SU-DHL-6 (cell line): ENCODE results near the gene BRSK2.

ENCODE experiments used
- H2AFZ ChIP-seq: fragments of 200-600 bp; sonication (generic); 2 replicates; pipeline ENCODE4 v1.6.1; 2014; ENCODE audit warnings: low read depth, mild to moderate bottlenecking, moderate library complexity, mixed read lengths, antibody characterized with exemption, low read length; ENCODE audit not compliant: severe bottlenecking
- H3F3A ChIP-seq: fragments of 200-600 bp; shearing (Covaris generic); 2 replicates; pipeline ENCODE4 v1.6.0; 2016; ENCODE audit warnings: antibody characterized with exemption, mild to moderate bottlenecking; ENCODE audit not compliant: insufficient read depth
- H3K27ac ChIP-seq: fragments of 200-600 bp; sonication (generic); 2 replicates; pipeline ENCODE4 v1.5.1; 2016; ENCODE audit warnings: low read depth, mild to moderate bottlenecking, low read length, moderate library complexity, mixed read lengths
- H3K27me3 ChIP-seq: fragments of 200-600 bp; sonication (generic), shearing (Covaris generic); 2 replicates; pipeline ENCODE4 v1.6.0; 2014; ENCODE audit warnings: mild to moderate bottlenecking, low read length
- H3K36me3 ChIP-seq: fragments of 200-600 bp; sonication (generic); 2 replicates; pipeline ENCODE4 v1.6.1; 2014; ENCODE audit warnings: mild to moderate bottlenecking, low read length, mixed read lengths
- H3K4me2 ChIP-seq: fragments of 300-600, 200-600 bp; shearing (Covaris generic), sonication (generic); 2 replicates; pipeline ENCODE4 v1.6.0; 2014; ENCODE audit warnings: low read length, low read depth, mild to moderate bottlenecking; ENCODE audit not compliant: poor library complexity, severe bottlenecking
- H3K4me3 ChIP-seq: fragments of 200-600 bp; sonication (generic); 2 replicates; pipeline ENCODE4 v1.5.1; 2014; ENCODE audit warnings: antibody characterized with exemption, low read length, mild to moderate bottlenecking, mixed read lengths; ENCODE audit not compliant: insufficient read depth, poor library complexity, severe bottlenecking
- H3K79me2 ChIP-seq: fragments of 200-600 bp; sonication (generic); 2 replicates; pipeline ENCODE4 v1.6.1; 2014; ENCODE audit warnings: mild to moderate bottlenecking, low read length, moderate library complexity; ENCODE audit not compliant: insufficient read depth
- H3K9ac ChIP-seq: fragments of 200-600 bp; sonication (generic); 2 replicates; pipeline ENCODE4 v1.7.0; 2014; ENCODE audit warnings: mild to moderate bottlenecking, low read length
- H3K9me2 ChIP-seq: fragments of 200-600 bp; sonication (generic); replicated peaks from 2 replicates; pipeline ENCODE4 v1.6.1; 2014; ENCODE audit warnings: low read length; ENCODE audit not compliant: insufficient read depth
- H3K9me3 ChIP-seq: fragments of 200-600 bp; sonication (generic); 2 replicates; pipeline ENCODE4 v1.6.1; 2014; ENCODE audit warnings: low read length, mixed read lengths; ENCODE audit not compliant: insufficient read depth
- H4K20me1 ChIP-seq: fragments of 200-600 bp; sonication (generic); 2 replicates; pipeline ENCODE4 v1.6.1; 2014; ENCODE audit warnings: low read depth, mild to moderate bottlenecking, antibody characterized with exemption, low read length, moderate library complexity, mixed read lengths
- CTCF ChIP-seq: fragments of 200-600 bp; sonication (generic); IDR thresholded peaks from one replicate; pipeline ENCODE4 v1.5.1; 2017; ENCODE audit warnings: antibody characterized with exemption, mild to moderate bottlenecking, low read length, moderate library complexity; ENCODE audit not compliant: insufficient read depth, poor library complexity, severe bottlenecking
- EZH2phosphoT487 ChIP-seq: fragments of 200-600 bp; sonication (generic), shearing (Covaris generic); conservative IDR thresholded peaks from 2 replicates; pipeline ENCODE4 v1.6.1; 2018; ENCODE audit warnings: mild to moderate bottlenecking, antibody characterized with exemption, low read length, moderate library complexity, mixed read lengths

Gene BRSK2

GRCh38 chr11:1400317-1401170, 10.8 kb downstream of the BRSK2 start:
- Histone ChIP-seq H3K79me2 (no peaks in the 10 kb centered on the region), H3K9me2 (no peaks in the 10 kb centered on the region), H3K4me2 (no peak overlapping the region), H3K9ac (no peak overlapping the region), H3F3A (no peaks in the 10 kb centered on the region), H2AFZ (no peak overlapping the region), H3K9me3 (no peaks in the 10 kb centered on the region), H4K20me1 (no peaks in the 10 kb centered on the region), H3K27me3 (no peaks in the 10 kb centered on the region), H3K36me3 (no peaks in the 10 kb centered on the region), H3K4me3 (no peak overlapping the region), H3K27ac (no peak overlapping the region)
- no peak for TF ChIP-seq CTCF
- no peak for TF ChIP-seq EZH2phosphoT487

GRCh38 chr11:1401171-1401445, 11.4 kb downstream of the BRSK2 start:
- no peaks in the 10 kb centered on the region for H4K20me1 ChIP-seq
- H3K4me2 ChIP-seq = no peak overlapping the region
- no peaks in the 10 kb centered on the region for H3F3A ChIP-seq
- no peaks in the 10 kb centered on the region for H3K79me2 ChIP-seq
- H3K36me3 ChIP-seq = no peaks in the 10 kb centered on the region
- H2AFZ ChIP-seq = no peak overlapping the region
- H3K27me3 ChIP-seq = no peaks in the 10 kb centered on the region
- no peak overlapping the region for H3K4me3 ChIP-seq
- H3K9me3 ChIP-seq = no peaks in the 10 kb centered on the region
- H3K27ac ChIP-seq = no peak overlapping the region
- no peaks in the 10 kb centered on the region for H3K9me2 ChIP-seq
- no peak for TF ChIP-seq EZH2phosphoT487
- no peak for TF ChIP-seq CTCF
- H3K9ac ChIP-seq = no peak overlapping the region

- Histone ChIP-seq H3K4me3 (no peak overlapping the region), H3K27me3 (no peaks in the 10 kb centered on the region), H3K9me3 (no peaks in the 10 kb centered on the region), H2AFZ (no peak overlapping the region), H4K20me1 (no peaks in the 10 kb centered on the region), H3F3A (no peaks in the 10 kb centered on the region), H3K79me2 (no peaks in the 10 kb centered on the region), H3K9me2 (no peaks in the 10 kb centered on the region), H3K9ac (no peak overlapping the region), H3K27ac (no peak overlapping the region), H3K36me3 (no peaks in the 10 kb centered on the region), H3K4me2 (no peak overlapping the region)
- TF ChIP-seq EZH2phosphoT487 = no peak
- TF ChIP-seq CTCF = no peak
Measured at GRCh38 chr11:1401656-1402221, 12.0 kb downstream of the BRSK2 start.
